Transverse colon (tissue), 3 donors: Measurements from ENCODE around the gene MDM2.

Experiments used
- EP300 ChIP-seq: sonication (generic); formaldehyde crosslinking; IDR thresholded peaks from one replicate; pipeline ENCODE4 v1.6.1; 2017; ENCODE audit warnings: antibody characterized with exemption, low read depth
- POLR2A ChIP-seq: fragments of 450-650 bp; IDR thresholded peaks from one replicate; pipeline ENCODE4 v1.6.1; 2016; ENCODE audit warnings: antibody characterized with exemption, mild to moderate bottlenecking, moderate library complexity
- TF ChIP-seq, protein P1 (sequence below), 5 experiments: fragments of 200-600 bp in 3 of 5; fragments of 450-650 bp in 2 of 5; sonication (generic) in 3 of 5; IDR thresholded peaks; 1 replicate in 2 of 5; 2 replicates in 3 of 5; pipeline ENCODE4 v1.5.1; 2016 to 2017; ENCODE audit warnings: antibody characterized with exemption in 5 of 5, inconsistent platforms in 3 of 5, mild to moderate bottlenecking in 2 of 5, moderate library complexity in 1 of 5

DNA sequence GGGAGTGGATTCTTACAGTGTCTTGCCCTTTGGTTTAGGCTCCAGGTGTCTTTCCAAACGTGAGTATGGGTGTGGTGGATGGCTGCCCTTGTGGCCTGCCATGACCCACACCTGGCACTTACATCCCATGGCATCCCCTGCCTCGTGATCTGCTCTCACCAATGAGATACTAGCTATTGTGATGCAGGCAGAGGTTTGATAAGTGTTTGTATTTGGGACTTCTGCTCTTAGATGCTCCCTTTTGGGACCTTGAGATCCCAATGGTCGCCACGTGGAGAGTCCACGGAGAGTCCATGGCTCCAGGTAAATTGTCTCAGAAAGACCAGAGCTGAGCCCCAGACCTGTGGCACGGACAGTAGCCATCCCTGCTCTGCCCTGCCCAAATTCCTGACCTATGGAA, 62.5 kb downstream of the MDM2 start:
- TF ChIP-seq, protein P1, sequence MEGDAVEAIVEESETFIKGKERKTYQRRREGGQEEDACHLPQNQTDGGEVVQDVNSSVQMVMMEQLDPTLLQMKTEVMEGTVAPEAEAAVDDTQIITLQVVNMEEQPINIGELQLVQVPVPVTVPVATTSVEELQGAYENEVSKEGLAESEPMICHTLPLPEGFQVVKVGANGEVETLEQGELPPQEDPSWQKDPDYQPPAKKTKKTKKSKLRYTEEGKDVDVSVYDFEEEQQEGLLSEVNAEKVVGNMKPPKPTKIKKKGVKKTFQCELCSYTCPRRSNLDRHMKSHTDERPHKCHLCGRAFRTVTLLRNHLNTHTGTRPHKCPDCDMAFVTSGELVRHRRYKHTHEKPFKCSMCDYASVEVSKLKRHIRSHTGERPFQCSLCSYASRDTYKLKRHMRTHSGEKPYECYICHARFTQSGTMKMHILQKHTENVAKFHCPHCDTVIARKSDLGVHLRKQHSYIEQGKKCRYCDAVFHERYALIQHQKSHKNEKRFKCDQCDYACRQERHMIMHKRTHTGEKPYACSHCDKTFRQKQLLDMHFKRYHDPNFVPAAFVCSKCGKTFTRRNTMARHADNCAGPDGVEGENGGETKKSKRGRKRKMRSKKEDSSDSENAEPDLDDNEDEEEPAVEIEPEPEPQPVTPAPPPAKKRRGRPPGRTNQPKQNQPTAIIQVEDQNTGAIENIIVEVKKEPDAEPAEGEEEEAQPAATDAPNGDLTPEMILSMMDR (IDR thresholded peaks at IDR 0.05): no peak
- TF ChIP-seq EP300: no peak
- TF ChIP-seq POLR2A: no peak
